ENCODE measurements around the gene LYZL2.

DNA sequence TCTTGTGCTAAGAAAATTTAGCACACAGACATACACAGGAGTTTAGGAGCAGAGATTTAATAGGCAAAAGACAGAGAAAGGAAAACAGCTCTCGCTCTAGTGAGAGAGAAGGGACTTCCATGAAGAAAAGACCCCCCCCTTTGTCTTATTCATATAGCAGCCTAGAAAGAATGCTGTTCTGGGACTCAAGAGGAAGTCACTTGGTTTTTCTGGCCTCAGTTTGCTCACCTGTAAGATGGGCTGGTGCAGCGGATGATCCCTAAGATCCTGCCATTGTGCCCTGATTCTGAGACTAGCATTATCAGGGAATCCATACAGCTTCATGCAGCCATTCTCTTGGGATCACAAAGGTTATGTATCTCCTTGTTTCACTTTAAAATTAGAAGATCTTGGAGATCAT is 42.7 kb downstream of the LYZL2 start:
- TF ChIP-seq EGR1 (conservative IDR thresholded peaks at IDR 0.05): no peak
- no peak for TF ChIP-seq TBL1XR1 (IDR thresholded peaks at IDR 0.05; ENCODE audit: low read length in 2 of 2)
- no peak for TF ChIP-seq ZNF175 (CRISPR knock-in tag; IDR thresholded peaks at IDR 0.05; ENCODE audit: low read depth)
- no peak for TF ChIP-seq ATF1 (CRISPR knock-in tag; IDR thresholded peaks at IDR 0.05)
- TF ChIP-seq ATF1 (tag; IDR thresholded peaks at IDR 0.05): no peak
